ENCODE results near the gene ROBO1. TPM values are rescaled to one million over a fixed set of nuclear protein-coding genes. Genes with fewer than 3 reads are reported as not detected.
"Not testable (repeated sequence)": the region's sequence is repeated elsewhere in the genome, so short reads cannot be mapped to it uniquely, and the experiment has no call there.

The ROBO1 gene
- polyA plus RNA-seq, 1 donor = 33.9 TPM

DNA sequence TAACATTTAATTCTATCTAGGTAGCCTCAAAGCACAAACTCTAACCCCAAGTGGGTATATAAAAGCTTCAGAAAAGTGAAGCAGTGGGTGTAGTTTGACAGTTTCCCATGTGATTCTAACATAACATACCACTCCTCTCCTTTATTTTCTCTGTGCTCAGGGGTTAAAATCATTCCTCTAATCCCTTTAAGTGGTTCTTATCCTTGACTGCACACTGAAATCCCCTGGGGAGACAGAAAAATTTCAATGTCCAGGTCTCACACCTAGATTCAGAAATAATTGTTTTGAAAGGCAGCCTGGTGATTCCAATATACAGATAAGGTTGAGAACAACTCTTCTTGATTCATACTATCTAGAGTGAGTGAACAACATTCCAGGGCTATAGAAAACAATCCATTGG is 986.4 kb downstream of the ROBO1 start:
- DNase-seq = no peak

DNA sequence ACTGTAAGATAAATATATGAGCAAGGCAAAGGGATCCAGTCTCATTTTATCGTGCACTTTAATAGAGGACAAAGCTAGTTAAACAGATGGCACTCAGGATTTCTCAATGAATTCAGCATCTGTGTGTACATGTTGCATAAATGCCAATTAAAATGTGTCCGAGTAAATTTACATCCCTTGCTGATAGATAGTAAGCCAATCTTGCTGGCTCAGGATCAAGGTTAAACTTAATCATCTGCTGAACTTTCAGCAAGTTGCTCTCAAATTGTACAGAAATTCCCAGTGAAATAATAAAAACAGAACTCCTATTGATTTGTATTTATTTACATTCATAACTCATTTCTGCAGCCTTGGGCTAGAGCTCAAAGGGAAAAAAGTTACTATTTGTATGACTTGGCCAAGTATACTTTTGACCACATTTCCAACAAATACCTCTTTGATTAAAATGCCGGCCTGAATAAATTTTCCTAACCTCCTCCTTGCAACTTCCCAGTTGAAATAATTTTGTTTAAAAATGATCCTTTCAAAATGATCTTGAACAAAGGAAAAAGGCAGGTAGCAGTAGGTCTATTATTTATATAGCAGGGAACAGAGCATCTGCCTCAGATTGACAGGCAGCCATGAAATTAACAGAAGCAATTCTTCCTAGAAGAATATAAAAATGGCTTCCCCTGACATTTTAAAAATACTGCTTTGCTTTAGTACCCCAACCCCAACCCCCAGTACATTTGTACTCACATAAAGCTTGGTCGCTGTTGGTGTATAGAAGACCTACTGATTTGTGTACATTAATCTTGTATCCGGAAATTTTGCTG is 1001.9 kb downstream of the ROBO1 start:
- peak; percentile 16 for DNase-seq

DNA sequence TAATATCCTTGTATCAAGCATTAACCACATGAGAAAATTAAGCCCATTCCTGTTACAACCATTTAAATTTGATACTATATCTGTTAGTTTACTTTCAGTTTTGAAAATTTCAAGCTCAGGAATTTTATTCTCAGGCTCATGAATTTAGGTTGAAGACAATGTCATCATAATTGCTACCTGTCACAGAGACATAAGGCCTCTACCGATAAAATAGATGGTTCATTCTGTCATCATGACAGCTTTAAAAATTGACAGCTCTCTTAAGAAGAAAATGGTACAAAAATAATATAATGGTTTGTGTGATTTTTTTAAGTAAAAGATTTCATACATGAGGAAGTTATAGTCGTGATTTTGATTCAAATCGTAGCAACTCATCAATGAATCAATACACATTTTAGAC is 1003.2 kb downstream of the ROBO1 start:
- DNase-seq = no peak

DNA sequence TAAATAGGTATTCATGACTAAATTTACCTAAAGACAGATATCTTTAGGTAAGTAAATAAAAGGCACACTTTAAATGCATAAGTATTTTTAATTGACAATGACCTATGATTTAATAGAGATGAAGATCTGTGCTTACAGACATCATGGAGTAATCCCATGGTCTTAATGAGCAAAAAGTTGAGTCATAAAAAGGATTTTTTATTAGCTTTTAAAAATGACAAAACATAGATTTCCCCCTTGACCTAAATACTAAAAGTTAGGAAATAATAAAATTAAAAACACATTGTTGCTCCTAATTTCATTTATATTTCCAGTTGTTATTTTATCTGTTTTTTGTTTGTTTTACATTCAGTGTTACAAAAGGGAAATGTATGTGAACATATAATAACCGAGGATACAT is 1005.7 kb downstream of the ROBO1 start:
- no peak for DNase-seq

DNA sequence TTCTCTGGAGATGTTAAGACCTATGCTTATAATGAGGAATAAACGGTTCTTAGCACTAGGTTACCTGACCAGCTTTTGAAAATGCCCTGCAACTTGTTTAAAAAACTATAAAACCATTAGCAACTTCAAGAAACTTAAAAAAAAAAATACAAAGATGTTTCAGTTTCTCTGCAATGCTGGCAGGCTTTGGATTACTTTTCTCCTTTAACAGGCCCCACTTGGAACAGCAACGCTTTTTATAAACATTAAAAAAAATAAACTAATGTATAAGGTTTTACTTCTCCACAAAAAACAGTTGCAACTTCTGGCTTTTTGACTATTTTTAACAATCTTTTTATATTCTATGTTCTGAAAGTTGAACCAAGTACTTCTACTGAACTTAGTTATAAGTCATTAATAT is 1006.7 kb downstream of the ROBO1 start:
- DNase-seq = peak; percentile 36

DNA sequence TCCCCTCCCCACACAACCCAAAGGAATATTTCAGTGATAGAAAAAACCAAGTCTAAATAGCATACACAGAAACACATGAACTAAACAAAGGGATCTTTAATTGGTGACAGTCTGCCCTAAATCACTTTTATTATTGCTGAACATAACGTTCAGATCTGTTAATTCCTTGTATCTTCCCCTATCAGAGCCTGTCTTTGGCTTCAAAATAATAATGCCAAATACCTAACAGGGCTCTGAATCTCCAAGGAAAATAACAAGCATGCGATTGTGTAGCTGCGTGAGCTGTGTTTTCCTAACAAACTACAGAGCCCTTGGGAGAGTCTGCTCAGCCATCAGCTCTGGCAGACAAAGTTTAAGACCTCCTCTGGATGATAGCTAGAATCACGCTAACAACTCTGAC is 1010.1 kb downstream of the ROBO1 start:
- DNase-seq = peak; percentile 12

DNA sequence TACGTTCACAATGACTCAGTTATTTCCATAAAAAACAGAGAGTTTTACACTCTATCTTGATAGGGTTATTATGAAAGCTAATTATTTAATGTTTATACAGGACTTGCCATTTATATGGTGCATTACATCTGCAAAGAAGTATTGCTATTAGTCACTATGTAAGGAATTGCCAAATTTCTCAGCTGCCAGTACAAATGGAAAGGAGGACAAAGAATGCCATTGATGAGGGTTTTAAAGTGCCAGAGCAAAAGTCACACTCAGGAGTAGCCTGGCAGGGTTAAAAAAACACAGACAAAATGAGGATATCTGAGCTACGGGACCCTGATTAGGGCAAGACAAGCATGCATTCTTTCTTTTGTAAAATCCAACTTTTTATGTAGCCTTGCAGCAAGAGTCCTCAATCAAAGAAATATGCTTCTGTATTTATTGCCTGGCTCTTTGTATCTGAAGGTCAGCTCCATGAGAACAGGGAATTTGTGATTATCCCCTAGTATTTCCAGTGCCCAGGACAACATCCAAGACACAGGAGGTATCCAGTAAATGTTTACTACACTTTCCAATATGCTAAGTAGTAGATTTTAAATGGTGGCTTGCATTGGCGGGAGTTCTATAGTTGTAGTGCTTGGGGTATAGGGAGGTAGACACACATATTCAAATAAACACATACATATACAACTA is 1013.6 kb downstream of the ROBO1 start:
- peak; percentile 23 for DNase-seq

DNA sequence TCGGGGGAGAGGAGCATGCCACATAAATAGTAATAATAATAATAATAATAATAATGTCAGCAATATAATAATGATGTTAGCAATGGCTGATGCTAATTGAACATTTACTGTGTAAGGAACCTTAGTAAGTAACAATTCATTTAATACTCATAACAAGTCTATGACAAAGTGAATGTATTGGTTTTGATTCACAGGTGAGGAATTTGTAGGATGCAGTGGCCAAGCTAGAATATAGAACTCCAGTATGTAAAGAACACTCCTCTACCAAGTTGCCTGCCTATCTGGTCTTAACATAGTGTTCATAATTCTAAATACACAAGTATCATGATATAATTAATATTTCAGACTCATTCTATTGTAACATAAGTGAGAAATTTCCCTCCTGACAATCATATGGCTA is 1016.5 kb downstream of the ROBO1 start:
- no peak for DNase-seq

DNA sequence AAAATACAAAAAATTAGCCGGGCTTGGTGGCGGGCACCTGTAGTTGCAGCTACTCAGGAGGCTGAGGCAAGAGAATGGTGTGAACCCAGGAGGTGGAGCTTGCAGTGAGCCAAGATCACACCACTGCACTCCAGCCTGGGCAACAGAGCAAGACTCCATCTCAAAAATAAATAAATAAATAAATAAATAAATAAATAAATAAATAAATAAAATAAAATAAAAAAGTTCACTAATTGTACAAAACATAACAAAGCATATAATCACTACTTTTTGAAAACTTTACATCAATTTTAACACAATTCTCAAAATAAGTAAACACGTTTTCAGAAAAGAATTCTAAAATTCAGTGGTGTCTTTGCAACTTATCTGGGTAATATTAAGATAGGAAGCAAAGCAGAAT is 1017.5 kb downstream of the ROBO1 start:
- not testable (repeated sequence) for DNase-seq

DNA sequence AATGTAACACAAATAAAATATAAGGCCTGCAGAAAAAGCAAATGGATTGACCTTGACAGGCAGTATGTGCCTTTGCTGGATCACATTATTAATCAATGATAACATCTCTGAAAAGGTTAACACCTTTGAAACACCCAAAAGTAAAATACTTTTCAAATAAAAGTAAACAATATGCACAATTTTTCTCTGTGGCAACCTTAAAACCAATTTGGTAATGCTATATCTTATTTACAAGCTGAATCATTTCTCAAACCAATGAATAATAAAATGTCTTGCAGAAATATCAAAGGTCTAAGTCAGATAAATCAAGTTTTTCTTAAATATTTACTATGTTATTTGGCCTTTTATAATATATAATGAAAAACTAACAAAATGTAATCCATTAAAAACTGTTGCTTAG is 1018.7 kb downstream of the ROBO1 start:
- DNase-seq = no peak

DNA sequence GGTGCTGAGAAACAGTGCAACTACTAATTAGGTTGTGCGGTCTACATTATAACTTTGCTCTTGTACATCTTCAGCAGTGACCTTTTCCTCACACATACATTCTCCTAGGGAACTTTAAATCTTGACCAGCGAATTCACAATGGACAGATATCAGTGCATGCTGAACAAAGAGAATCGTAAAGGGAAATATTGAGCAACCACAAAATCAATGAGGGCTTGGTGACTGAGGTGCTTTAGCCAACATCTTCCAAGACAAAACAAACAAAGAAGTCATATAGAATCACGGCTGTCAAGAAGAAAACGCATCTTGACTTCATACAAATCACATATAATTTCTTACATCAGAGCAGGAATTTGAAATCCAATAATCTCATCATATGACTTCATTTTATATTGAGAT is 1022.0 kb downstream of the ROBO1 start:
- DNase-seq = no peak

DNA sequence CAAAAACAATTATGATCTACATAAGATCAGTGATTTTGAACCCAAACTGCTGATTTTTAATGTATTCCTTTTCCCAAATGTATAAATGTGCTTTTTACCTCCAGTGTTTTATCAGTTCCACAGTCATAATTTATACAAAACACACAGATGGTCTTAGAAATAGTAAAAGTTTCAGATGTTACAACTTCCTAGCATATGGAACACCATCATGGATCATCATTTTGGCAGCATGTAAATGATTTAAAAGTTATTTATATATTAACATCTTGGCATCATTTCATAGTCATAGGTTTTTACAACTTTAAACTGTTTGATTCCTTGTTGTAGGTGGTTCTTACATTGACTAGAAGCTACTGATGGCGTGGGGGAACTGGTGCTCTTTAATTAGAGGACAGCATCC is 1025.3 kb downstream of the ROBO1 start:
- no peak for DNase-seq

DNA sequence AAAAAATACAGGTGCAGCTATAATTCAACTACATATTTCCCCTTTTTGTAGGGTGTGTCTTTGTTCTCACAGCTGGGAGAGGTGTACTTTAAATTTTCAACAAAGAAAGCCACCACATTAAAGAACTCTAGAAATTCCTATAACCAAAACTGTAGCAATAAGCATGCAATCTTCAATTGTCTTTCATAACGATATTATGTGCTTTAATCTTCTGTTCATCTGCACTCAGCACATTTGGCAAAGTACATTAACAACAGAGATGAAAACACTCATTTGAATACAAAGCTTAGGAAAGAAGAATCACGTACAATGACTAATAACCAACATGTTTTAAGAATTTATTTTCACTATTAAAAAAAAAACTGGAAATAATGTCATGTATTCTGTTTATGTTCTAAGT is 1025.8 kb downstream of the ROBO1 start:
- DNase-seq = no peak

DNA sequence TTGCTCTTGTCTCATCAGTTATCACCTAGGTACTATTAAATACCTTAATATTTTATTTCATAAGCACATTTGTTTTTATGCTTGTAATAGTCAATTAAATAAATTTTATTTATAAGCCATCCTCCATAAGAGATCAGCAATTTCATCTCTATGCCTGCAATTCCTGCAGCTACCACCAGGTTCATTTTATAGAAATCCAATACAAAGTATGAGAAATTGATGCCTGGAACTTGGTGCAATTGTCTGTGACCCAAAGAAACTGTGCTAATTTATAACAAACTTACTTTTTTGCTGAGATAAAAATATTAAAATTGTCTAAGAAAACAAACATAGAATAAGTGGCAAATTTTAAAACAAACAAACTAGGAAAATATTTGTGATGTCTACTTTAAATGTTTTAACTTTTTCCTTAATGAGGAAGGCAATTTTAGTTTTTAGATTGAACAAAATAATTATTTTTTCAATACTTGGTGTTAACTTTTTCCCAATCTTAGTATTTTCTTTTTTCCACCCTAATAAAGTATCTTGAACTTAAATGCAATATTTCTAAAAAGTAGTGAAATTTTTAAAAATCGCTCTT is 1026.6 kb downstream of the ROBO1 start:
- DNase-seq = no peak

DNA sequence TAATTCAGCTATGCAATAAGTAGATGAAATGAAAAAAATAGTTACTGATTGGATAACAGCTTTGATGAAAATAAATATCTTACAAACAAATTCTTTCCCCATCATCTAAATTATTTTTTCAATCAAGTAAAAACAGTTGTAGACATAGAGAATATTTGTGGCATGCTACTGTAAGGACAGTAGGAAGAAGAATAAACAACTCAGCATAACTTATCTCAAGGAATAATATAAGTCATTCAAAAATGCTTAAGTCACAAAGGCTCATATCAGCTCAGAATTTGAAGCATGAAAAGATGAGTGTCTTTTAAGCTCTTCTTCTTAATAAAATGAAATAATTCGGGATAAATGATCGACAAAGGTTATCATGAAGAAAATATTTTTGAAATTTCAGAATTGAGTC is 1029.0 kb downstream of the ROBO1 start:
- DNase-seq = no peak

DNA sequence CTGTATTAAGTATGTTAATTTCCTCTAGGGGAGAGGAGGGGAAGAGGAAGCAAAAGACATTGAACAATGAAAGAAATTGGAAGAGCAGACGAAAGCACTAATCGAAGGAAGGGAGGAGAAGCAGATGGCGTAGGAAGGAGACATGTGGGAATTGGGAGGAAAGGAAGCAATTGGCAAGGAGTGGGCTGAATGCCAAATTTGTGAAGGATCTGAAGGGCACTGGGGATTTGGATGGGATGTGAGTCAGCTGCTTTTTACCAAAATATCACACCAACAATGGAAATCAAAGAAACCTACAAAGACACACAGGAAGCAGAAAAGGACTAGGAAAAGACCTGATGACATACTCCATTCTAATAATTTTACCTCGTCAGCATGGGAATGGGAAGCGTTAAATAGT is 1029.8 kb downstream of the ROBO1 start:
- DNase-seq = no peak

DNA sequence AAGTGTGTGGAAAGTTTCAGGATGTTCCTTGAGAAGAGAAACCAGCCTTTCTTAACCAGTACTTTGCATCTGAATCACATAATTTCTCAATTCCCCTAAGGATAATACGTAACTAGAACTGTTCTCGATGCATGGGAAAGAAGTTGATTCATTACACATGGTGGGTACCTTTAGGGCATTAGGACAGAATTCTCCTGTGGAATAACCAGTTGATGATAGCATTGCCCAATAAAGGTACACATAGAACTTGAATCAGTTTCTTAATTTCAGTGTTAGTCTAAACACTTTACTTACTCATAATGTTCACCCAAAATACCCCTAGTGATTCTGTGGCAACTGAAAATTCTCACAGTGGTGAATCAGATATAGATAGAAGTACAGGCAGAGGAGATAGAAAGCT is 1030.9 kb downstream of the ROBO1 start:
- no peak for DNase-seq

DNA sequence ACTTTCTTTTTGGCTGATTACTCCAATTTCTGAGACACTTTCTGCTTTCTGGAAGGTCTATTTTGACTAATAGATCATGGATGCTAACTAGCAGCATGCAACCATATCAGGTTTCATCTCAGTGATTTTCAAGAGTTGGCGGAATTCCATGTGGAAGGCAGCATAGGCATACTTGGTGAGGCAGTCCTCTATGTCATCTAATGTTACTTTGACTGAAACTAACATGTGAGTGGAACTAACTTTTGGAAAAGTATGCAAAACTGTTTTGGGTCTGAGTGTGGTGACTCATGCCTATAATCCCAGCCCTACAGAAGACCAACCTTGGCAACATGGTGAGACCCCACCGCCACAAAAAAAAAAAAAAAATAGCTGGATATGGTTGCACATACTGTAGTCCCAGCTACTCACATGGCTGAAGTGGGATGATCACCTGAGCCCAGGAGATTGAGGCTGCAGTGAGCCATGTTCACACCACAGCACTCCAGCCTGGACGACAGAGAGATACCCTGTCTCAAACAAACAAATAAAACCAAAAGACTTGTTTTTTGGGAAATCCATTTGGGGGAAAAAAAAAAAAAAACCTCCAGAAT is 1033.7 kb downstream of the ROBO1 start:
- DNase-seq = no peak

DNA sequence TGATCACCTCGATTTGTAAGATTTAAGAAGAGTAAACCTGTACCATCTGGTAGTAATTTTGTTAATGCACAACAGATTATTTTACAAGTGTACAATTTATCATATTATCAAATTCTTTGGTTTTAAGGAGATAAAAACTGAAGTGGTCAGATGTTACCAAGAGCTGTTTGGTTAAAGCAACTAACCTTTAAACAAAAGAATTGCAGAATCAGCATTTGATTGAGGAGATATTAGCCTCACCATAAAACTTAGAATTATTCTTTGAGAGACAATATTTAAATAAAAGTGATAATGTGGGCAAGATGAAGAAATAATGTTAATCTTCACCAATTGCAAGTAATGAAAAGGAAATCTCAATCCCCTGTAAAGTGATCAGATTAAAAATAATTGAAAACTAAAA is 1034.9 kb downstream of the ROBO1 start:
- no peak for DNase-seq

DNA sequence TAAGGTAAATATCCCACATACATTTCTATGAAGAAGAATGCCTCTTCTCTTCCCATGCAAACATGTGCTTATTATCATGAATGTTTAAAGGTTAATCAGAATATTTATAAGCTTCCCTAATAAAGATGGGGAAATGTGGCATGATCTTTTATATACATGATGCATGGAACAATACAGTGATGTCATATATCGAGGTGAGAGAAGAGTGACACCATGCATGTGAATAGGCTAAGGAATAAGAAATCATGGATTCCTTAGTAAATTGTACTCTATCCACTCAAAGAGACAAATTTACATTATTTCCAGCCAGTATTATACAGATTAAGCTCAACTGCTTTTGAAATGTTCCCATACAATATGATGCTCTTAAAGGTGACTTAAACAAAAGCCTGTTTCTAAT is 1035.3 kb downstream of the ROBO1 start:
- no peak for DNase-seq

DNA sequence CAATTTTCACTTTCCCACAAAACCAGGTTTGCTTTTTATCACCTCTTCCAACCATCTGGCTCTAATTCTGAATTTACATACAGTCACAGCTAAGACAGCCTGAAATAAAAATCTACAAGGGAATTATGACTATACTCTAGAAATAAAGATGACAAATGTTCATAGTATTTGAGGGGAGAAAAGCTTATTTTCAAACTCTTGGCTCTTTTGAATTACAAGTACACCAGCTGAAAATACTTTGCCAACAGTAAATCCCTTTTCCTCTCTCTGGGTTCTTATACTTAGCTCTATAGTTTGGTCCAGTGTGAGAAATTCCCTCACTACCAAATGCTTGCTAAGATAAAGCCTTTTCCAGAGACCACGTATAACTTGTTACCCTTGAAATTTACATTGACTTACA is 1037.9 kb downstream of the ROBO1 start:
- DNase-seq = no peak

DNA sequence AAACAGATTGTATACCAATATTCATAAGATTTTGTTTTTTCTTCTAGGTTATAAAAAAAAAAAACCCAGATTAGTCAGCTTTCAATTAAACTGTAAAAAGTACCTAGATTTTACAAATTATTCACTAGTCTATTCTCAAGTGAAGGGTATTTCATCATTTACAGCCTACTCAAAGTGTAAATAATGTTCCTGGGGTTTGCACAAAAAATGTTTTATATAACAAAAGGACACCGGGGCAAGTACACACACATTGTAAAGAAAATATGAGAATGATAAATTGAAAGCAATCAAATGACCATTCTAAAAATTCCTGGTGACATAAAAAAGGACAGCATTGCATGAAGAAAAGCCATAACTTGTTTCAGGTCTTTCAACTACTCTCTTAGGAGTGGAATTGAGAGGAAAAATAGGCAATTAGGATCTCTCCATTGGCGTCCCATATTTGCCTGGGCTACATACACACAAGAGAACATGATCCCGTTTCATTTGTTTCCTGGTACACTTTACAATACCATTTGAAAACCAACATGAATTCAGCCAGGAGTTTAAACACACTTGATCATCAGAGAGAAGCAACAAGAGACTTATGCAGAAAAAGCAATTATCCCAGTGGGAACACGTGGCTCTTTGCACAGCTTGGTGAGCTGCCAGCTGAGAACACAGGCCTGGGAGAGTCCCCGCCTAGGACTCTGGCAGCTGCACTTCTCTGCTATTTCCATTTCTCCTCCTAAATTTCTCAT is 1039.2 kb downstream of the ROBO1 start:
- peak; percentile 70 for DNase-seq

DNA sequence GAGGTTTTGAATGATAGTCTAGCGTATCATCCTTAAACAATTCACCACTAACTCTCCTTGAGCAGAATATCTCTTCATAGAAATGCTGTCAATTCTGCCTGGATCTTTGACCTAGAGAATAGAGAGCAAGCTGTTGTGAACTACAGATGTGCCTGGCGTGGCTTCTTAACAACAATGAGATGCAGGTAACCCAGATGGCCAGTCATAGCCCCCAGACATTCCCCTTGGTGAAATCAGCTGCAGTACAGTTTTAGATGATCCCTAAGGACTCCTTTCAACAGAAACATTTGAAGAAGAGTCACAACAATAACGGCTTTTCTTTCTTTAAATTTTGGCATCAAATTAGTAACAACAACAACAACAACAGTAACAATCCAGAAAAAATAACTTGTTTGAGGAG is 1041.3 kb downstream of the ROBO1 start:
- no peak for DNase-seq
